NB4 (cell line): ENCODE measurements around the gene ZNF93.

Experiments used
- POLR2A ChIP-seq: IDR thresholded peaks from 2 replicates; pipeline ENCODE4 v1.6.1; 2011; ENCODE audit warnings: mild to moderate bottlenecking; ENCODE audit not compliant: insufficient read length; ENCODE audit errors: extremely low read depth
- TF ChIP-seq, protein P1 (sequence below): IDR thresholded peaks from one replicate; pipeline ENCODE4 v1.5.1; 2012; ENCODE audit warnings: low read depth, low read length

DNA sequence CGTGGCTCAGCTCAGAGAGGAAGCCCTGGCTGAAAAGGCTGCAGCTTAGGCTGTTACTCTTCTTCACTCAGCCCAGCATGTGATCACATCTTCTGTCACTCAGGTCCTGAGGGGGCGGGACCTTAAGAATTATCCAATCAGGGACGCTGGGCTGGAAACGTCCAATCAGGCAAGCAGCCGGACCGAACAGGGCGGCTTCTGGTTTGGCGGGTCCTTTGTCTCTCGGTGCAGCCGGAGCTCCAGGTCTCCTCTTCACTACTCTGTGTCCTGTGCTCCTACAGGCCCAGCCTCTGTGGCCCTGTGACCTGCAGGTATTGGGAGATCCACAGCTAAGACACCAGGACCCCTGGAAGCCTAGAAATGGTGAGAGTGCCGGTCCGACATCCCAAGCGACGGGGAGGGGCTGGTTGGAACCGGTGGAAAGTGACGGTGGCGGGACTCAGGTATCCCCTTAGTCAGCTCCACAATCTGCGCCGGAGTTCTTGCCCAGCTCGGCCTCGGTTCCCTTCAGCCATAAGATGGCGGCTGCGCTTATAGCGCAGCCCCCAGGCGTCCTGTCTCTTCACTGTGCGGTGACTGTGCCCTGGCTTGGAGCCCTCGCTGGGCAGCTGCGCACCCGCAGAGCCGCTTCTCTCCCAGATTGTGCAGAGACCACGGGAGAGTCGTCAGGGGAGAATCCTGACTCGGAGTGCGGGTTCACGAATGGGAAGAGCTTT is at the start of gene ZNF93:
- TF ChIP-seq, protein P1, sequence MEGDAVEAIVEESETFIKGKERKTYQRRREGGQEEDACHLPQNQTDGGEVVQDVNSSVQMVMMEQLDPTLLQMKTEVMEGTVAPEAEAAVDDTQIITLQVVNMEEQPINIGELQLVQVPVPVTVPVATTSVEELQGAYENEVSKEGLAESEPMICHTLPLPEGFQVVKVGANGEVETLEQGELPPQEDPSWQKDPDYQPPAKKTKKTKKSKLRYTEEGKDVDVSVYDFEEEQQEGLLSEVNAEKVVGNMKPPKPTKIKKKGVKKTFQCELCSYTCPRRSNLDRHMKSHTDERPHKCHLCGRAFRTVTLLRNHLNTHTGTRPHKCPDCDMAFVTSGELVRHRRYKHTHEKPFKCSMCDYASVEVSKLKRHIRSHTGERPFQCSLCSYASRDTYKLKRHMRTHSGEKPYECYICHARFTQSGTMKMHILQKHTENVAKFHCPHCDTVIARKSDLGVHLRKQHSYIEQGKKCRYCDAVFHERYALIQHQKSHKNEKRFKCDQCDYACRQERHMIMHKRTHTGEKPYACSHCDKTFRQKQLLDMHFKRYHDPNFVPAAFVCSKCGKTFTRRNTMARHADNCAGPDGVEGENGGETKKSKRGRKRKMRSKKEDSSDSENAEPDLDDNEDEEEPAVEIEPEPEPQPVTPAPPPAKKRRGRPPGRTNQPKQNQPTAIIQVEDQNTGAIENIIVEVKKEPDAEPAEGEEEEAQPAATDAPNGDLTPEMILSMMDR = no peak
- peak; percentile 73 for TF ChIP-seq POLR2A
